ENCODE results near the gene PAM.

Gene PAM

DNA sequence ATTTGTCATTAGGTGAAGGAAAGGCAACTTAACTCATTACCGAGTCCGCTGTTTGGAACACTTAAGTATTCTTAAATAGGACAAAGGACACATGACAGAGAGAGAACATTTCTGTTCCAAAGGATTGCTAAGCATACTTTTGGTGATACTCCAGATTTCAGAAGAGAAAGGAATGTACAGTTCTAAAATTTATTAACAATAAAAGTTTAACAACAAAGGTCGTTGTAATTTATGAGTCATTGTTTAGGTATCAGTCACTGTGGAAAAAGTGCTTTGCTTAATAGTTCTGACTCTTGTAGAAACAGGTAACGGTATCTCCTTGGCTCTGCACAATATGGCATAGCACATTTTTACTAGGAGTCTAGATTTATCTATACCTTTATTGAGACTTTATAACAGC lies 36.3 kb upstream of the PAM start:
- TF ChIP-seq, protein P1, sequence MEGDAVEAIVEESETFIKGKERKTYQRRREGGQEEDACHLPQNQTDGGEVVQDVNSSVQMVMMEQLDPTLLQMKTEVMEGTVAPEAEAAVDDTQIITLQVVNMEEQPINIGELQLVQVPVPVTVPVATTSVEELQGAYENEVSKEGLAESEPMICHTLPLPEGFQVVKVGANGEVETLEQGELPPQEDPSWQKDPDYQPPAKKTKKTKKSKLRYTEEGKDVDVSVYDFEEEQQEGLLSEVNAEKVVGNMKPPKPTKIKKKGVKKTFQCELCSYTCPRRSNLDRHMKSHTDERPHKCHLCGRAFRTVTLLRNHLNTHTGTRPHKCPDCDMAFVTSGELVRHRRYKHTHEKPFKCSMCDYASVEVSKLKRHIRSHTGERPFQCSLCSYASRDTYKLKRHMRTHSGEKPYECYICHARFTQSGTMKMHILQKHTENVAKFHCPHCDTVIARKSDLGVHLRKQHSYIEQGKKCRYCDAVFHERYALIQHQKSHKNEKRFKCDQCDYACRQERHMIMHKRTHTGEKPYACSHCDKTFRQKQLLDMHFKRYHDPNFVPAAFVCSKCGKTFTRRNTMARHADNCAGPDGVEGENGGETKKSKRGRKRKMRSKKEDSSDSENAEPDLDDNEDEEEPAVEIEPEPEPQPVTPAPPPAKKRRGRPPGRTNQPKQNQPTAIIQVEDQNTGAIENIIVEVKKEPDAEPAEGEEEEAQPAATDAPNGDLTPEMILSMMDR (IDR thresholded peaks at IDR 0.05; ENCODE audit: insufficient read depth, low read length) = no peak
- TF ChIP-seq SPI1 (IDR thresholded peaks at IDR 0.05; ENCODE audit: borderline replicate concordance, low read depth) (no peak), GABPA (IDR thresholded peaks at IDR 0.05; ENCODE audit: low read depth) (no peak), REST (IDR thresholded peaks at IDR 0.05; ENCODE audit: insufficient replicate concordance, low read depth) (no peak), POLR2AphosphoS5 (IDR thresholded peaks at IDR 0.05; ENCODE audit: low read depth) (no peak)
- Histone ChIP-seq H3K4me3 (replicated peaks; ENCODE audit: insufficient read depth, low read length) (no peak overlapping the region), H3K27ac (replicated peaks) (no peak overlapping the region), H3K27me3 (ENCODE audit: insufficient read depth, poor library complexity, severe bottlenecking) (no peaks in the 10 kb centered on the region)
- no peak for DNase-seq (ENCODE audit: low read depth in 1 of 2, low spot score in 1 of 2)

GRCh38 chr5:102719886-102720285 lies 35.2 kb upstream of the PAM start:
- Histone ChIP-seq H3K27ac (replicated peaks) (no peak overlapping the region), H3K4me3 (replicated peaks; ENCODE audit: insufficient read depth, low read length) (no peak overlapping the region), H3K27me3 (ENCODE audit: insufficient read depth, poor library complexity, severe bottlenecking) (no peaks in the 10 kb centered on the region)
- DNase-seq (ENCODE audit: low read depth in 1 of 2, low spot score in 1 of 2) = no peak
- no peak for TF ChIP-seq POLR2AphosphoS5 (IDR thresholded peaks at IDR 0.05; ENCODE audit: low read depth)
- TF ChIP-seq SPI1 (IDR thresholded peaks at IDR 0.05; ENCODE audit: borderline replicate concordance, low read depth) = no peak
- TF ChIP-seq REST (IDR thresholded peaks at IDR 0.05; ENCODE audit: insufficient replicate concordance, low read depth) = no peak
- TF ChIP-seq, protein P1 (IDR thresholded peaks at IDR 0.05; ENCODE audit: insufficient read depth, low read length) = no peak
- TF ChIP-seq GABPA (IDR thresholded peaks at IDR 0.05; ENCODE audit: low read depth) = no peak

DNA sequence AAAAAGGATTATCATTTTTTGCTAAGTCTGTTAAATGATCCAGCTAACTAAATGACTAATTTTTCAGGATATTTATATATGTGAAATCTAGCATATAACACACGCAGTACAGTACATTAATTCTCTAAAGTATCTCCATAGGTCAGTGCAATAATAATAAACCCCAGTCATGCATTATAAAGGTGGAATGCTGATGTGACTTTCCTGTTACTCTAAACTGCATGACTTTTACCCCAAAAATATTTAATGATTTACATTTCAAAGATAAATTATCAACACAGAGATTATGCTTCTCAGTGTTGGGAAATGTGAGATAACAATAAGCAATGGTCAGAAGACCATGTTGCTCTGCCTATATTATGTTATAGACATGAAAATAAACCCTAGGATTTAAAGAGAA lies 34.1 kb upstream of the PAM start:
- no peak overlapping the region for H3K27ac ChIP-seq (replicated peaks)
- TF ChIP-seq POLR2AphosphoS5 (IDR thresholded peaks at IDR 0.05; ENCODE audit: low read depth) (no peak), REST (IDR thresholded peaks at IDR 0.05; ENCODE audit: insufficient replicate concordance, low read depth) (no peak), SPI1 (IDR thresholded peaks at IDR 0.05; ENCODE audit: borderline replicate concordance, low read depth) (no peak), GABPA (IDR thresholded peaks at IDR 0.05; ENCODE audit: low read depth) (no peak)
- TF ChIP-seq, protein P1 (IDR thresholded peaks at IDR 0.05; ENCODE audit: insufficient read depth, low read length) = no peak
- no peak overlapping the region for H3K4me3 ChIP-seq (replicated peaks; ENCODE audit: insufficient read depth, low read length)
- DNase-seq (ENCODE audit: low read depth in 1 of 2, low spot score in 1 of 2) = no peak
- H3K27me3 ChIP-seq (ENCODE audit: insufficient read depth, poor library complexity, severe bottlenecking) = no peaks in the 10 kb centered on the region
